Measurements from ENCODE around the gene CXCR3.
"Not testable (repeated sequence)": the region's sequence is repeated elsewhere in the genome, so short reads cannot be mapped to it uniquely, and the experiment has no call there.

Gene CXCR3

GRCh38 chrX:71636438-71637252, 18.3 kb upstream of the CXCR3 start:
- DNase-seq (ENCODE audit: low read depth), result no peak

DNA sequence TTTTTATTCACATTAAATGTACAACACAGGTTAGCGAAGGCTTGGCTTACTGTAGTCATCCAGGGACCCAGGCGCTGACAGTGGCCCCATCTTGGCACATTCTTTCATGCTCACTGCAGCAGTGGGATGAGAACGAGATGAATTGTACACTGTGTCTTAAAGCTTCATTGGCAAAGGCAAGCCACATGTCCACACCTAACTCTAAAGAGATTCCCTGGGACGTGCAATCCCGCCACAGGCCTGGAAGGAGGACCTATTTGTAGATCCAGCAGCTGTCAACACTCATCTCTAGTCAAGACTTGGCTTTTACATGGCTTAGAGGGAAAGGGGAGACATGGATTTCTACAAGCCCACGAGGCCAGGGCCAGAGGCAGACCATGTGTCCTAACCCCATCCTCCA, 16.1 kb upstream of the CXCR3 start:
- no peak for DNase-seq (ENCODE audit: low read depth)

GRCh38 chrX:71632923-71633657, 14.8 kb upstream of the CXCR3 start:
- no peak for DNase-seq (ENCODE audit: low read depth)

- DNase-seq (ENCODE audit: low read depth), result no peak
These were observed 11.2 kb upstream of the CXCR3 start for GRCh38 chrX:71629467-71629866.

- no peak for DNase-seq (ENCODE audit: low read depth)
These were observed 9.5 kb upstream of the CXCR3 start for GRCh38 chrX:71627588-71628404.

DNA sequence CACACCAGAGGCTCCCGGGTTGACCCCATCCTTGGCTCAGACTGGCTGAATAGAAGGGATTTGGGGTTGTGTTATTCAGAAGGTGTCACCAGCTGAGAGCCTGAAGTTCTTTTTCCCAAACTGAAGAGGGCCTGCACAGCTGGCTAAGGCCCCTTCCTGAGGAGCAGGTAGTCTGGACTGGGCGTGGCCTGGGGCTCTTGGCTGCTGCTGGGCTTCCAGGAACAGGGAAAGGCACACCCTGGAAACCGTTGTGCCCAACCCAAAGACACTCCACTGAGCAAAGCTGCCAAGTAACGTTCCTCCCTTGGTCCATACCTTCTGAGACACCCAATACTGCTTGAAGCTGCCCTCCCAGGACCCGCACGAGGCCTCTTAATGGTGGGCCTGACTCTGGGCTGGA, 8.3 kb upstream of the CXCR3 start:
- no peak for DNase-seq (ENCODE audit: low read depth)

GRCh38 chrX:71625471-71625870, 7.2 kb upstream of the CXCR3 start:
- no peak for DNase-seq (ENCODE audit: low read depth)

- no peak for DNase-seq (ENCODE audit: low read depth)
These were observed 5.4 kb upstream of the CXCR3 start for GRCh38 chrX:71623714-71624113.

DNA sequence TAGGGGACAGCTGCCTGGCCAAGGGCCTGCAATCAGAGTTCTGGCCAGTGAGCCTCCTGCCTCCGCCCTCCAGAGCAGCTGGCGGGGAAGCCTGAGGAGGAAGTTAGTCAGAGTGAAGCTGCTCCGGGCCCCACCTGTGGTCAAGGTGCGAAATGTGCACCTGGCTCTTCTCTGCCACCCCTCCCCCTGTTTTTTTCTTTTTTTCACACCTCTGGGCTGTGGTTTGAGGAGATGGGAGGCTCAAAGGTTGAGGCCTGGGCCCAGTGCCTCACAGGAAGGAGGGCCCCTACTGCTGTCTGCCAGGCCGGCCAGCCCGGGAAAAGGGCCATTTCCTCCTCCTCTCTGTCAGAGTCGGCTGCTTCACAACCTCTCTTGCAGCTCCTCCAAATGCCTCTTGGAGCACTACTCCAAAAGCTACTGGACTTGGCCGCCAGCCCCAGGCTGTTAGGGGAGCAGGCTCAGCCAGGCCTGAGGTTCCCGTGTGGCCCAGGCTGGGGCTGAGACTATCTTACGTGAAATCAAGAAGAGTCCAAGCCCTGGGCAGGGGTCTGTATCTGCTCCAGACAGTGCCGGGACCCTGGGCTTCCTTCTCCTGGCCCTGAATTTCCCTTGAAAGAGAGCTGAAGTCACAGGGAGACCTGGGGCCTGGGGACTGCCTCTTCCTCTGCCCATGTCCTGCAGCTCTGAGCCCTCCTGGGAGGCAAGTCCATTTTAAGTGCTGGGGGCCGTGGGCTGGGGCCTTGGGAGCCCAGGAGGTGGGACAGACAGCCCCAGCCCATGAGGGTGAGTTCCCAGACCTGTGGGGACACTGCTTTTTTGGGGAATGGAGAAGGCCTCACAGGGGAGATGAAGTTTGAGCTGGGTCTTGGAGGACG, 4.5 kb upstream of the CXCR3 start:
- peak; percentile 26 for DNase-seq (ENCODE audit: low read depth)

DNA sequence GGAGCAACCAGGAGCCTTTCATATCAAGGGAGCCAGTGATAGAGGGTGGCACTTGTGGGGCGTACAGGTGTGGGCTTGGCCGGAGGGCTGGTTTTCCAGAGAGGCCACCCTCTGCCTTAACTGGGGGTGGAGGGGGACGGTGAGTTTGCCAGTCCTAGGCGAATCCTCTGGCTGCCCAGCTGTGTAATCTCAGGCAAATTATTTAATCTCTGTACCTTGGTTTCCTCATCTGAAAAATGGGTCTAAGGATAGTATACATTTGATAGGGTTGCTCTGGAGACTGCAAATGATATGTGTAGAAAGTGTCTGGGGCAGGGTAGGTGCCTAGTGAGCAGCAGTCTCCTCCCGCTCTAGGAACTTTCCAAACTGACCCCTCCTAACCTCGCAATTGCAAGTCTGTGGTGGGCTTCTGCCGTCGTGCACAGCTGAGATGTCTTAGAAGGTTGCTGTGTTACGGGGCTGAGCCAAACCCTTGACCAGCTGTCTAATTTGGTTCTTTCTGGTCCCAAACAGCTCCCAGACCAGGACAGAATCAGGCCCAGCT, 3.8 kb upstream of the CXCR3 start:
- no peak for DNase-seq (ENCODE audit: low read depth)

DNA sequence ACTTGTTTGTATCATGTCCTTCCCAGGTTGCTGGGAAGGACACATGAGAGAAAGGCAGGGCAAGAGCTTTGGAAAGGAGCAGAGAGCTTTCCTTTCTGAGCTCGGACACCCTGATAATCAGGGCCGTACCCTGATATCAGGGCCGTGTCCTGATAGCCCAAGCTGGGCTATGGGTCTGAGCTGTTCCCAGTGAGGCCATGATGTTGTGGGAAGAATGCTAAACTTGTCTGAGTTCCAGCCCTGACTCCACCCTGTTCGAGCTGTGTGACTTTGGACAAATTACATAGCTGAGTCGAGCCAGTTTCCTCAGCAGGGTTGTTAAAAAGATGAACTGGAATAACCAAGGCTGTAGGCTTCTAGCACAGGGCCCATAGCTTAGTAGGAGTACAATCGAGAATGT, 3.3 kb upstream of the CXCR3 start:
- DNase-seq (ENCODE audit: low read depth), result no peak

DNA sequence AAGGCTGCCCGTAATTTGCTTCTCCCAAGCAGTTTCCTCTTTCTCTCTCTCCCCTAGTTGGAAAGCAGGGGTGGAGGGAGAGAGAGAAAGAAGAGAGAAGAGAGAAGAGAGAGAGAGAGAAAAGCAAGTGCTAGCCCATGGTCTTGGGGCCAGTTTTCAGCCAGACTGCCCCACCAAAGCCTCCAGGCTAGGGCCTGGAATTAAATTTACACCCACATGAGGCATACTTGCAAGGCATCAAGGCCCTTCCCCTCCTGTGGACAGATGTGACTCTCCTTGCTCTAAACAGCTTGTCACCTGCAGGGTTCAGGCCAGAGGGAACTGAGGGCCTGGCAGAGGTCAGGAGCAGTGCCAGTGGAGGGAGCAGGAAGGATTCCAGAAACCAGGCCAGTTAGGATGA, 1.7 kb upstream of the CXCR3 start:
- no peak for DNase-seq (ENCODE audit: low read depth)

DNA sequence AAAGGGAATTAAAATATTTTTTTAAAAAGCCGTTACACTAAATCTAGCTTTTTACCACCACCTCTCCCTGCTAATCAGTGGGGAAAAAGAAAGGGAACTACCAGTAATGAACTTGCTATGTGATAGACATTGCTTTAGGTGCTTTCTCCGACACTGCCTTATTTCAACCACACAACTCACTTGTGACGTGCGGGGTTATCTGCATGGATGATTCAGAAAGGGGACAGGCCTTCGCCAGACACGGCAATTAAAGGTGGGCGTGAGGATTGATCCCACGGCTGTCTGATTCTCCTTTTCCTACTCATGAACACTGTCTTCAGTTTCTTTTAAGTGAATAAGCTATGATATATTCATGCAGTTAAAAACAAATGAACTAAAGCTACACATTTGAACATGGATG, 882 bp upstream of the CXCR3 start:
- no peak for DNase-seq (ENCODE audit: low read depth)

DNA sequence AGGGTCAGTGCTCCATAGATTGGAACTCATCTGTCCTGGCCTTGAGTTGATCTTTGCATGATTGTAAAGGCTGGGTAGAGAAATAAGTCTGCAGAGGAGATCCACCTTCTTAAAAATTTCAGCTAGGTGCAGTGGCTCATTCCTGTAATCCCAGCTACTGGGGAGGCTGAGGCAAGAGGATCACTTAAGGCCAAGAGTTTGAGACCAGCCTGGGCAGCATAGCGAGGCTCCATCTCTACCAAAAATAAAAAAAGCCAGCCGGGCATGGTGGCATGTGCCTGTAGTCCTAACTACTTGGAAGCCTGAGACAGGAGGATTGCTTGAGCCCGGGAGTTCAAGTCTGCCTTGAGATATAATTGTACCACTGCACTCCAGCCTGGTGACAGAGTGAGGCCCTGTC, 476 bp upstream of the CXCR3 start:
- no peak for DNase-seq (ENCODE audit: low read depth)

- no peak for DNase-seq (ENCODE audit: low read depth)
These were observed 569 bp downstream of the CXCR3 start for GRCh38 chrX:71617742-71618141.

DNA sequence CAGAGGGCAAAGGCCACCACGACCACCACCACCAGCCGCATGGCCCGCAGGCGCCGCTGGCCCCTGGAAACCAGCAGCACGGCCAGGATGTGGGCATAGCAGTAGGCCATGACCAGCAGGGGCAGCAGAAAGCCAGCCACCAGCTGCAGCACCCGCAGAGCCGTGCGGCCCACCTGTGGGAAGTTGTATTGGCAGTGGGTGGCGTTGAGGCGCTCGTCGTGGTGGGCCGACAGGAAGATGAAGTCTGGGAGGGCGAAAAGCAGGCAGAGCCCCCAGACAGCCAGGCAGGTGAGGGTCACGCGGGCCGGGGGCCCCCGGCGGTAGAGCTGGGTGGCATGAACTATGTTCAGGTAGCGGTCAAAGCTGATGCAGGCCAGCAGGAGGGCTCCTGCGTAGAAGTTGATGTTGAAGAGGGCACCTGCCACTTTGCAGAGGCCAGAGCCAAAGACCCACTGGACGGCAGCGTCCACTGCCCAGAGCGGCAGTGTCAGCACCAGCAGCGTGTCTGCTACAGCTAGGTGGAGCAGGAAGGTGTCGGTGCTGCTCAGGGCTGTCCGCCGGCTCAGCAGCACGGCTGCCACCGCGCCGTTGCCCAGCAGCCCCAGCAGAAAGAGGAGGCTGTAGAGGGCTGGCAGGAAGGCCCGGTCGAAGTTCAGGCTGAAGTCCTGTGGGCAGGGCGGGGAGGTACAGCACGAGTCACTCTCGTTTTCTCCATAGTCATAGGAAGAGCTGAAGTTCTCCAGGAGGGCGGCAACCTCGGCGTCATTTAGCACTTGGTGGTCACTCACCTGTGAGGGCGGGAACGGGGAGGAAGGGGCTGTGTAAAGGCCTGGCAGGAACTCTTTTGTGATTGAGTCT, 1.4 kb downstream of the CXCR3 start:
- DNase-seq (ENCODE audit: low read depth), result no peak

DNA sequence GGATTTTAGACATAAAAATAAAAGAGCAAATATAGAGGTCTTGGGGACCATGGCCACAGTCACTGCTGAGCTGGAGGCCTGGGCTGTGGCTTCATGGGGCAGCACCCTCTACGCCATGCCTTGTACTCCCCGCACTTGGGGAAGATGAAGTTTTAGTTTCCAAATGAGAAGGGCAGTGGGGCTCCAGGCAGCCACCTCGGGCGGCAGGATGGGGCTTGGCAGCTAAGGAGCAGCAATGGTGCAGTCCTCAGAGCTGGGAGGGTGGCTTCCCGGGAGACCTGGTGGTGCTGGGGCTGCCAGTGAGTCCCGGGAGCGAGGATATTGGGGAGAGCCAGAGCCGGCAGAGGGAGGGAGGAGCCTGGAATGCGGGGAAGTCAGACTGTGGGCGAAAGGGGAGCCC, 2.4 kb downstream of the CXCR3 start:
- DNase-seq (ENCODE audit: low read depth), result no peak

DNA sequence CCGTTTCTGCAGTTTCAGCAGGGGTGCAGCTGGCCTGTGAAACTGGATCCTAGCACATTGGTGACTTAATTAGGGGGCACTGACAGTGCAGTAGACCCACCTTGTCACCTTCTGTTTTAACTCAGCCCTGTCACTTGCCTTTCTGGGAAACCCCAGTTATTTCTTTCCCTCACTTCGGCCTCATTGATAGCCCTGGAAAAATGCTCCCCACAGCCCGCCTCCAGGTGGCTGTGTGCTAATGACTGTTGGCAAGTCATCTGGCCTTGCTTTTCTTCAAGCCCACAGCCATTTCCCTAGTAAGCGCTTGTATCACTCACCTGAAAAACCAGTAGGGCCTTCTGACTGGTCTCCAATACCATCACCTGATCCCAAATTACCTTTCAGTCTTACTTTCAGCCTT, 3.3 kb downstream of the CXCR3 start:
- no peak for DNase-seq (ENCODE audit: low read depth)

DNA sequence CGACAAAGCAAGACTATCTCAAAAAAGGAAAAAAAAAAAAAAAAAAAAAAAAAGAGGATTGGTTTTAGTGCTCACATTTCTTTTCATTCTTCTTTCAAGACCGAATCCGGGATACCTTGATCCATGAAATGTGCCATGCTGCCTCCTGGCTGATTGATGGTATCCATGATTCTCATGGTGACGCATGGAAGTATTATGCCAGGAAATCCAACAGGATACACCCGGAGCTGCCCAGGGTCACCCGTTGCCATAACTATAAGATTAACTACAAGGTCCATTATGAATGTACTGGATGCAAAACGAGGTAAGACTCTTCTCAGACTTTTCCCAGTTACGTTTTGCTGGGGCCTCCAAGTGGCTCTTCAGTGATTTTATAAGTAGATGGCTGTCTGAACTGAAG, 6.1 kb downstream of the CXCR3 start:
- DNase-seq (ENCODE audit: low read depth), result no peak

- not testable (repeated sequence) for DNase-seq (ENCODE audit: low read depth)
These were observed 6.6 kb downstream of the CXCR3 start for GRCh38 chrX:71611736-71612135.
